Measurements from ENCODE around the gene DNAI4.
A peak's percentile ranks its signal among the peaks of the same experiment; 100 is the strongest.

- TF ChIP-seq POLR2AphosphoS5 (IDR thresholded peaks at IDR 0.05; ENCODE audit: low read depth, low read length): peak; percentile 79
- TF ChIP-seq SP1 (IDR thresholded peaks at IDR 0.05; ENCODE audit: low read depth): peak; percentile 33; the same call in 1 of the 2 replicates
- TF ChIP-seq EZH2phosphoT487 (IDR thresholded peaks at IDR 0.05; ENCODE audit: borderline replicate concordance): no peak
- peak in 1 of 3 experiments; percentile 36; a peak in 1 of 6 replicates for TF ChIP-seq CTCF (IDR thresholded peaks at IDR 0.05 in 2 of 3, conservative IDR thresholded peaks at IDR 0.05 in 1 of 3; ENCODE audit: borderline replicate concordance in 1 of 3, insufficient read depth in 1 of 3, low read depth in 2 of 3, low read length in 2 of 3)
- TF ChIP-seq EGR1 (IDR thresholded peaks at IDR 0.05; ENCODE audit: low read depth): peak; percentile 88
- TF ChIP-seq POLR2A (IDR thresholded peaks at IDR 0.05; ENCODE audit: borderline replicate concordance, extremely low read depth, insufficient read depth, insufficient read length): no peak
- TF ChIP-seq EZH2 (IDR thresholded peaks at IDR 0.05): no peak
- TF ChIP-seq, protein P1, sequence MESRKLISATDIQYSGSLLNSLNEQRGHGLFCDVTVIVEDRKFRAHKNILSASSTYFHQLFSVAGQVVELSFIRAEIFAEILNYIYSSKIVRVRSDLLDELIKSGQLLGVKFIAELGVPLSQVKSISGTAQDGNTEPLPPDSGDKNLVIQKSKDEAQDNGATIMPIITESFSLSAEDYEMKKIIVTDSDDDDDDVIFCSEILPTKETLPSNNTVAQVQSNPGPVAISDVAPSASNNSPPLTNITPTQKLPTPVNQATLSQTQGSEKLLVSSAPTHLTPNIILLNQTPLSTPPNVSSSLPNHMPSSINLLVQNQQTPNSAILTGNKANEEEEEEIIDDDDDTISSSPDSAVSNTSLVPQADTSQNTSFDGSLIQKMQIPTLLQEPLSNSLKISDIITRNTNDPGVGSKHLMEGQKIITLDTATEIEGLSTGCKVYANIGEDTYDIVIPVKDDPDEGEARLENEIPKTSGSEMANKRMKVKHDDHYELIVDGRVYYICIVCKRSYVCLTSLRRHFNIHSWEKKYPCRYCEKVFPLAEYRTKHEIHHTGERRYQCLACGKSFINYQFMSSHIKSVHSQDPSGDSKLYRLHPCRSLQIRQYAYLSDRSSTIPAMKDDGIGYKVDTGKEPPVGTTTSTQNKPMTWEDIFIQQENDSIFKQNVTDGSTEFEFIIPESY (IDR thresholded peaks at IDR 0.05; ENCODE audit: extremely low read depth, insufficient replicate concordance, low read length): no peak
- TF ChIP-seq YY1 (IDR thresholded peaks at IDR 0.05; ENCODE audit: extremely low read depth, insufficient replicate concordance, low read depth, low read length): peak; percentile 88
- no peak for TF ChIP-seq FOSL1 (IDR thresholded peaks at IDR 0.05; ENCODE audit: low read depth)
- no peak for TF ChIP-seq CEBPB (IDR thresholded peaks at IDR 0.05; ENCODE audit: low read depth)
- TF ChIP-seq, protein P2, sequence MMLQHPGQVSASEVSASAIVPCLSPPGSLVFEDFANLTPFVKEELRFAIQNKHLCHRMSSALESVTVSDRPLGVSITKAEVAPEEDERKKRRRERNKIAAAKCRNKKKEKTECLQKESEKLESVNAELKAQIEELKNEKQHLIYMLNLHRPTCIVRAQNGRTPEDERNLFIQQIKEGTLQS (IDR thresholded peaks at IDR 0.05): no peak
Measured at GRCh38 chr1:66929999-66930822, 5.6 kb upstream of the DNAI4 start.
